Nephron progenitor cell (in vitro differentiated cells): Measurements from ENCODE around the gene NRDC.

ENCODE experiments used
- DNase-seq: peaks from one replicate; pipeline ENCODE4 v3.0.0; 2021
- H3K27ac Mint-ChIP-seq: 2 replicates; pipeline ENCODE4 v1.8.0; 2021; ENCODE audit warnings: mild to moderate bottlenecking, moderate library complexity, mixed read lengths
- H3K27me3 Mint-ChIP-seq: 2 replicates; pipeline ENCODE4 v1.8.0; 2021; ENCODE audit warnings: mild to moderate bottlenecking, low read depth, mixed read lengths; ENCODE audit not compliant: poor library complexity
- H3K36me3 Mint-ChIP-seq: 2 replicates; pipeline ENCODE4 v1.8.0; 2021; ENCODE audit warnings: low read depth, mixed read lengths
- H3K4me1 Mint-ChIP-seq: 2 replicates; pipeline ENCODE4 v1.8.0; 2021; ENCODE audit warnings: mixed read lengths
- H3K4me3 Mint-ChIP-seq: 2 replicates; pipeline ENCODE4 v1.8.0; 2021; ENCODE audit warnings: mild to moderate bottlenecking, moderate library complexity, mixed read lengths
- H3K9me3 Mint-ChIP-seq: 2 replicates; pipeline ENCODE4 v1.8.0; 2021; ENCODE audit warnings: mild to moderate bottlenecking, moderate library complexity, mixed read lengths
- CTCF ChIP-seq: fragments of 200-600 bp; sonication (generic); IDR thresholded peaks from 2 replicates; pipeline ENCODE4 v1.5.0; 2021; ENCODE audit warnings: antibody characterized with exemption

Gene NRDC

GRCh38 chr1:51919684-51920083 lies 41.2 kb upstream of the NRDC start:
- H3K4me3 Mint-ChIP-seq: no peak overlapping the region

GRCh38 chr1:51916587-51917405 lies 38.3 kb upstream of the NRDC start:
- no peak for TF ChIP-seq CTCF
- Mint-ChIP-seq H3K4me1 (peaks cover 18% of the 10 kb centered on the region), H3K27ac (no peak overlapping the region), H3K36me3 (peaks cover 5% of the 10 kb centered on the region), H3K9me3 (no peaks in the 10 kb centered on the region), H3K4me3 (no peak overlapping the region), H3K27me3 (no peaks in the 10 kb centered on the region)
- no peak for DNase-seq

More at GRCh38 chr1:51919684-51920083, 41.2 kb upstream of the NRDC start:
- H3K27me3 Mint-ChIP-seq: no peaks in the 10 kb centered on the region
- peak overlapping the region; percentile 55 for H3K27ac Mint-ChIP-seq
- TF ChIP-seq CTCF: no peak
- H3K4me1 Mint-ChIP-seq: peaks cover 21% of the 10 kb centered on the region
- DNase-seq: no peak
- no peaks in the 10 kb centered on the region for H3K9me3 Mint-ChIP-seq
- peaks cover 5% of the 10 kb centered on the region for H3K36me3 Mint-ChIP-seq

GRCh38 chr1:51915951-51916350 lies 37.4 kb upstream of the NRDC start:
- Mint-ChIP-seq H3K36me3 (peaks cover 5% of the 10 kb centered on the region), H3K27ac (no peak overlapping the region), H3K27me3 (peaks cover 6% of the 10 kb centered on the region), H3K4me1 (peaks cover 9% of the 10 kb centered on the region), H3K4me3 (no peak overlapping the region), H3K9me3 (no peaks in the 10 kb centered on the region)
- no peak for DNase-seq
- TF ChIP-seq CTCF: no peak

- peaks cover 9% of the 10 kb centered on the region for H3K4me1 Mint-ChIP-seq
- H3K27me3 Mint-ChIP-seq: peaks cover 6% of the 10 kb centered on the region
- TF ChIP-seq CTCF: no peak
- DNase-seq: no peak
- H3K27ac Mint-ChIP-seq: no peak overlapping the region
- no peaks in the 10 kb centered on the region for H3K36me3 Mint-ChIP-seq
- no peak overlapping the region for H3K4me3 Mint-ChIP-seq
- H3K9me3 Mint-ChIP-seq: no peaks in the 10 kb centered on the region
Observed at GRCh38 chr1:51912881-51913280, 34.4 kb upstream of the NRDC start.

- peaks cover 12% of the 10 kb centered on the region for H3K9me3 Mint-ChIP-seq
- TF ChIP-seq CTCF: no peak
- no peak overlapping the region for H3K27ac Mint-ChIP-seq
- H3K27me3 Mint-ChIP-seq: peaks cover 20% of the 10 kb centered on the region
- H3K36me3 Mint-ChIP-seq: no peaks in the 10 kb centered on the region
- DNase-seq: peak; percentile 8
- no peak overlapping the region for H3K4me3 Mint-ChIP-seq
- H3K4me1 Mint-ChIP-seq: peaks cover 14% of the 10 kb centered on the region
Observed at GRCh38 chr1:51910221-51911000, 31.9 kb upstream of the NRDC start.
